Stimulated activated CD8-positive, alpha-beta memory T cell treated with anti-CD3 and anti-CD28 coated beads, Interleukin-15, amount 100 ng/mL, for 4 hours (primary cell): ENCODE measurements around the gene TNFRSF8.

Experiments
- DNase-seq, 2 donors: peaks; one replicate each; pipeline ENCODE4 v3.0.0-alpha.2; 2020; ENCODE audit warnings: low read depth in 2 of 2

Gene TNFRSF8

DNA sequence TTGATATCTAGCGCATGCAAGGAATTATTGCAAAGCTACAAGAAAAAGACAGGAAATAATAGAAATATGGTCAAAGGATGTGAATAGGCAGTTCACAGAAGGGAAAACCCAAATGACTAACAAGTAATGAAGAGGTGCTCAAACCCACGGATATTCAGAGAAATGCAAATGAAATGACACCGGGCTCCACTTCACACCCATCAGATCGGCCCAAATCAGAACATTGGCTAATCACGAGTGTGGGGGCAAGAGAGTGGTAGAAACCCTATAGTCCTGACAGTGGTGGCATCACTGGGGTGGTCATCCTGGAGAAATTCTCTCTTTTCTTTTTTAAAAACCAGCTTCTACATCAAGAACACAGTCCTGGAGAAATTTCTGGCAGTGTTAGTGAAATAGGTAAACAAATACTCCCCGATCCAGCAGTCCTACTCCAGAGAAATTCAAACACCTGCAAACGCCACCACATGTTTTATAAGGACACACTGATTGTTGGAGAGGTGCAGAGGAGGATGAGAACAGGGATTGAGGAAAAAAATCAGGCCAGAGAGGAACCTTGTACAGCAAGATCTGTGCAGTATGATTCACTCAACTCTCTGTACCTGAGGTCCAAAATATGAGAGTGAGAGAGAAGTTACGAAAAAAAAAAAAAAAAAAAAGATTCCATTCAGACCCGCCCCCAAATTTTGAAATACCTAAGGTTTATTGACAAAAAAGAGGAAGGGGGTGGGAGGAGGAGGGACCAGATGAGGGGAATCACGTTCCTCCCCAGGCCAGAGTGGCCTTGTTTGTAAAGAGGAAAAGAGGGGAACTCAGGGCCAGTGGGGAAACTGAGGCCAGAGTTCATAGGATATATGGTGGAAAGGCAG is 94.5 kb downstream of the TNFRSF8 start:
- no peak for DNase-seq

DNA sequence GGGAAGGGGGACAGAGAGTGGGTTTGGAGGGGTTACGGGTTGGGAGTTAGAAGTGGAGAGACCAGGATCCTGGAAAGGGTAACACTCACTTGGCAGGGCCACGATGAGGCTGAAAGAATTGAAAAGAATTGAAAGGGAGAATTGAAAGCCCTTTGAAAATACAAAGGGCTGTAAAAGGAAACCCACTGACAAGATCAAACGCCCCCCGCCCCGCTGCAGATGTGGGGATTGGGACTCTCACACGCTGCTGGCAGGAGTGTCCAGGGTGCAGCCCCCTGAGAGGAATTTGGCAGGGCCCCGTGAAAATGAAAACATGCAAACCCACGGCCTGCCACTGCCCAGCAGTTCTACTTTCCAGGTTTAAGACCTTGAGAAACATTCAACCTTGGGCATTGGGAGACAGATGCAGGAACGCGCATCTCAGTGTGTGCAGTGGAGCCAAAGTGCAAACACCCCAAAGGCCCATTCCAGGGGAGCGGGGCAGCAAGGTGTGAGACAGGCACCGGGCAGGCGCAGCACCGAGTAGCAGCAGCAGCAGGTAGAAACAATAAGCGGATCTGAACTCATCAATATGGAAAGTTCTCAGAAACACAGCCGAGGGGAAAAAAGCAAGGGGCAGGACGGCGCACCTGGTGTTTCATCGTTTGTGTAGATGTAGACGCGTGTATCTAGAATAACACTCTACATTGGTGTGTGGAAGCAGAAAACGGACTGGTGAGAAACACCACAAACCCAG is 95.4 kb downstream of the TNFRSF8 start:
- DNase-seq: no peak

- DNase-seq: no peak
Measured at GRCh38 chr1:12159816-12160215, 96.7 kb downstream of the TNFRSF8 start.

DNA sequence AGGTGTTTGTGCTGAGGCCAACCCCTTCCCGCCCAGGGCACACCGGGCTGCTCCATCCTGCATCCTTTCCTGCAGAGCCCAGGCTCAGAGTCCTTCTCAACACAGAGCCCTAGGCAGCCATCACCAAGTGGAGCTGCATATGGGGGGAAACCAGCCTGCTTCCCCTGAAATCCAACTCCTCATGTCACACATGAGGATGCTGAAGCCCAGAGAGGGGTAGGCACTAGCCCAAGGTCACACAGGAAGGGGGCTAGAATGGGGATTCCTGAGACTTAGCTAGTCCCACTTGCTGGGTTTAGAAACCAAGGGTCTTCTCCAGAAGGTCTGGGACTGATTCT is 98.2 kb downstream of the TNFRSF8 start:
- DNase-seq: no peak

- DNase-seq: peak; percentile 59 to 71
Measured at GRCh38 chr1:12161662-12162458, 98.8 kb downstream of the TNFRSF8 start.

DNA sequence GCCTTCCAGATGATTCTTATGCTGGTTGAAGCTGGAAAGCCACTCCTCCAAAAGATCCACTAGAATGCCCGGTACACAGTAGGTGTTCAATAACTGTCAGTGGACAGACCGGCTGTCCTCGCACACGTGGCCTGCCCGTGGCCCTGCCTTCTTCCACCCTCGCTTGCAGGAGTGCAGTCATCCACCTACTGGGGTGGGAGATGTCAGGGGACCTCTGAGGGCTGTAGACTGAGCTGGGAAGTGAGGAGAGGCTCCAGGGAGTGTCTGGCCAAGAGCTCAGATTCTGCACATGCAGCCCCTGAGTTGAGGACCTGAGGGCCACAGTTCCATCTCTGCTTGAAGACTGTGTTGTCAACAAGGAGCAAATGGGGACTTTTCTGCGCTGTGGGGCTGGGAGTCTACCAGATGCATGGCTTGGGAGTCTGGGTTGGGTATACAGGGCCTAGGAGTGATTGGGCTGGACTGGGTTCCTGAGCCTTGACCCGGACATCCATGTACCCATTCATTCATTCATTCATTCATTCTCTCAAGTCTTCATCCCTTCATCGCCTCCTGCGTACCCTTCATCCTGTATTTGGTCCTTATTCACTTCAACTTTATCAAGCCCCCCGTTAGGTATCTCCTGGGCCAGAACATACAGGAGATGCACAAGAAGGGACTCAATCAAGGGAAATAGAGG is 99.5 kb downstream of the TNFRSF8 start:
- no peak for DNase-seq

- DNase-seq: no peak
Measured at GRCh38 chr1:12163210-12163609, 100.1 kb downstream of the TNFRSF8 start.

GRCh38 chr1:12164210-12164609 is 101.1 kb downstream of the TNFRSF8 start:
- no peak for DNase-seq

GRCh38 chr1:12165342-12165741 is 102.2 kb downstream of the TNFRSF8 start:
- DNase-seq: no peak

- DNase-seq: peak in 1 of 2 donors; percentile 57
Measured at GRCh38 chr1:12166834-12167492, 103.9 kb downstream of the TNFRSF8 start, which contains the start of gene TNFRSF1B. TNFRSF1B (plus strand) TSS chr1:12166991; CDS start chr1:12167092, 101 bp downstream.

- DNase-seq: no peak
Measured at GRCh38 chr1:12167493-12168429, 104.7 kb downstream of the TNFRSF8 start.

- no peak for DNase-seq
Measured at GRCh38 chr1:12168451-12169160, 105.5 kb downstream of the TNFRSF8 start.

DNA sequence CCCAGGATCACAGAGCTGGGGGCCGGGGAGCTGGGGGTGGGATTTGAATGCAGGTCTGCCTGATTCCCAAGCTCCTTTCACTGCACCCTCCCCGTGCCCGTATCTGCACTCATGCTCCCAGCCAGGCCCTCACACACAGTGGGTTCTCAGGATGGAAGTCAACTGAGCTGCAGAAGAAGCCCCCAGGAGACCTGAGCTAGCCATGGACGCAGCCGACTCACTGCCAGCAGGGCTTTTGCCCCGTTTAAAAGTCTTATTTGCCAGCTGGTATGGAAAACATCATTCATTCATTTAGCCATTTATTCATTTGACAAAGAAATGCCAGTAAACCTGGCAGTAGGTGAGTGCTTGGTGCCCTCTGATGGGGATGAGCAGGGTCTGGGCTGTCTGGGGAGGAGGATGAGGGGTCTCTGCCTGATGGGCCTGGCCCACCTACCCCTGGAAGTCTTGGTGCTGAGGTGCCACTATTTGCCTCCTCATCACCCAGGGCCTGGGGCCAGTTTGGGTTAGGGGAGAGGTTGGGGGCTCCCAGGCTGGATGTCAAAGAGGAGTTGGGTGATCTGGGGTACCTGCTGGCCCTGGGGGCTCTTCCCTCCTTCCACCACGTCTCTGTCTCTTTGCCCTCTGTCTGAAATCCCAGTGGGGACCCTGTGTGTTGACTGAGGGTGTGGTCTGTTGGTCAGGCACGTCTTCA is 106.5 kb downstream of the TNFRSF8 start:
- DNase-seq: no peak

- DNase-seq: no peak
Measured at GRCh38 chr1:12170263-12170671, 107.2 kb downstream of the TNFRSF8 start.

- DNase-seq: no peak
Measured at GRCh38 chr1:12171206-12172041, 108.3 kb downstream of the TNFRSF8 start.

DNA sequence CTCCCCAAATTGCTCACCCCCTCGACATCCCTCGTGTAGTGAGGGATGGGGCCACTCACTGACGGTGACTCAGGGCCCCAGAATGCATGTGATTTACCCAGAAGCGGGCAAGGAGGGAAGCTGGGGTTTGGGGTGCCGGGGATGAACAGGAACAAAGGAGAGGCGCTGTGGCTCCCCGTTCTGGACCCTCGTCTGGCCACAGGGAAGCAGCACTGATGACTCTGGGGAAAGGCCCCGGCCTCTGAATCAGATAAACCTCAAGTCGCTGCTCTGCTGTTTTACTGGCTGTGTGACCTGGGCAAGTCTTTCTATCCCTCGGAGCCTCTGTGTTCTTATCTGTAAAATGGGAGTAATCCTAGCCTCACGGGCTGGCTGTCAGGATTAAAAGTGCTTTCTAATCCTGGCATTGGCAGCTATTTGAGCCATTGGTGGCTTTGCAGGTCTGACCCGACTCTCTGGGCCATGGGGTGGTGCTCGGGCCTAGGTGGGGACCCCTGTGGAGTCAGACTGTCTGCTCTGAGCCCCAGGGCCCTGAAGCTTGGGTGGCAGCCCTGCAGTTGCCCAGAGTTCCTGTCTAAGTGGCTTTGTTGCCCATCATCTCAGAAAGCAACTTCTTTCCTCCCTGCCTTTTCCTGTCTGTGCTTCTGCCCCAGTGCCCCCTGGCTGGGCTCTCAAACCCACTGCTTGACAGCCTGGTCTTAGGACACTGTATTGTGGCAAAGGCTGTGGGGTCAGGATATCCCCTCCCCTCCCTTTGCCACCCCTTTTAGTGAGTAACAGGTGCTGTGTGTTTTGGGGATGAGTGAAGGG is 109.1 kb downstream of the TNFRSF8 start:
- DNase-seq: no peak

- DNase-seq: no peak
Measured at GRCh38 chr1:12173041-12173509, 110.0 kb downstream of the TNFRSF8 start.
